A549 (cell line): ENCODE results near the gene TOX2. TPM values are rescaled to one million over a fixed set of nuclear protein-coding genes. Genes with fewer than 3 reads are reported as not detected.

ENCODE experiments used
- ATAC-seq, 2 experiments: fragments of 200-7000 bp in 1 of 2; fragments of >200 bp in 1 of 2; cut with Nextera tagmentation in 1 of 2; cut with Tn5 transposase in 1 of 2; 3 replicates each; pipeline versions ENCODE4 v1.8.0 to v1.9.1; 2018 to 2020; ENCODE audit warnings: mild to moderate bottlenecking in 1 of 2, moderate library complexity in 1 of 2
- CTCF ChIA-PET: fragments of 300-600 bp; sonication (Branson Sonifier 250); formaldehyde crosslinking; extraction: SDS; loops from one replicate; lab custom pipeline; 2021; ENCODE audit warnings: antibody characterized with exemption, inconsistent platforms; lab: Yijun Ruan, JAX
- POLR2A ChIA-PET: fragments of 350-600 bp; formaldehyde crosslinking; extraction: SDS; loops from one replicate; lab custom pipeline; 2021; ENCODE audit warnings: antibody characterized with exemption, inconsistent platforms; lab: Yijun Ruan, JAX
- DNase-seq, 2 experiments: peaks; one replicate each; pipeline versions ENCODE4 v3.0.0 to v3.0.0-alpha.2; 2011 to 2016; ENCODE audit warnings: low read depth in 1 of 2, low spot score in 1 of 2
- FAIRE-seq: peaks from 2 replicates; lab custom pipeline; 2011; peaks lifted over from hg19 to GRCh38; lab: Jason Lieb, UNC
- H3K27ac ChIP-seq, 2 experiments: fragments of >200 bp; sonication (Bioruptor Twin); formaldehyde crosslinking; 3 replicates each; pipeline ENCODE4 v1.5.1; 2016 to 2017
- H3K4me1 ChIP-seq: fragments of >200 bp; sonication (Bioruptor Twin); formaldehyde crosslinking; 3 replicates; pipeline ENCODE4 v1.6.1; 2016
- H3K4me2 ChIP-seq: fragments of >200 bp; sonication (Bioruptor Twin); formaldehyde crosslinking; 3 replicates; pipeline ENCODE4 v1.6.1; 2016
- H3K4me3 ChIP-seq: fragments of >200 bp; sonication (Bioruptor Twin); formaldehyde crosslinking; 3 replicates; pipeline ENCODE4 v1.5.1; 2016
- H3K9me3 ChIP-seq: fragments of >200 bp; sonication (Bioruptor Twin); formaldehyde crosslinking; 3 replicates; pipeline ENCODE4 v1.6.1; 2016
- BHLHE40 ChIP-seq: IDR thresholded peaks from 2 replicates; pipeline ENCODE4 v1.6.1; 2012; ENCODE audit warnings: low read depth, low read length, inconsistent platforms
- CBX2 ChIP-seq: fragments of 200-600 bp; sonication (generic); IDR thresholded peaks from 2 replicates; pipeline ENCODE4 v1.6.1; 2016; ENCODE audit warnings: low read depth, mild to moderate bottlenecking, borderline replicate concordance
- EHF ChIP-seq: fragments of 250-450 bp; sonication (Bioruptor Pico); IDR thresholded peaks from 2 replicates; pipeline ENCODE4 v1.5.0; 2020; ENCODE audit warnings: mild to moderate bottlenecking
- FOSL2 ChIP-seq, 2 experiments: fragments of 450-650 bp in 1 of 2; fragments of >200 bp in 1 of 2; sonication (Bioruptor Twin) in 1 of 2; formaldehyde crosslinking; IDR thresholded peaks; 2 replicates each; pipeline versions ENCODE4 v1.5.0 to v1.6.1; 2016 to 2020; ENCODE audit warnings: mild to moderate bottlenecking in 1 of 2, moderate library complexity in 1 of 2
- GATA3 ChIP-seq: IDR thresholded peaks from 2 replicates; pipeline ENCODE4 v1.6.1; 2012; ENCODE audit warnings: borderline replicate concordance
- HDAC2 ChIP-seq: fragments of 200-600 bp; sonication (generic); IDR thresholded peaks from 2 replicates; pipeline ENCODE4 v1.6.1; 2016
- HOXB5 ChIP-seq: fragments of 250-450 bp; sonication (Bioruptor Pico); IDR thresholded peaks from 2 replicates; pipeline ENCODE4 v1.5.0; 2020; ENCODE audit warnings: mild to moderate bottlenecking, moderate library complexity
- JUN ChIP-seq, 2 experiments: fragments of >200 bp; sonication (Bioruptor Twin); formaldehyde crosslinking; IDR thresholded peaks; 2 replicates in 1 of 2; 3 replicates in 1 of 2; pipeline ENCODE4 v1.6.1; 2016 to 2017
- JUNB ChIP-seq: fragments of >200 bp; sonication (Bioruptor Twin); formaldehyde crosslinking; IDR thresholded peaks from 2 replicates; pipeline ENCODE4 v1.6.1; 2016
- MAFK ChIP-seq: fragments of 450-650 bp; IDR thresholded peaks from 2 replicates; pipeline ENCODE4 v1.6.1; 2014; ENCODE audit not compliant: partially characterized antibody
- MAZ ChIP-seq: fragments of 150-350 bp; IDR thresholded peaks from 2 replicates; pipeline ENCODE4 v1.6.1; 2014; ENCODE audit warnings: antibody characterized with exemption, low read depth, low read length, borderline replicate concordance
- MYC ChIP-seq: IDR thresholded peaks from 2 replicates; pipeline ENCODE4 v1.6.1; 2012; ENCODE audit warnings: mild to moderate bottlenecking, inconsistent platforms, low read length, improper control_type of control experiment, borderline replicate concordance
- NFE2L2 ChIP-seq: fragments of 150-350 bp; conservative IDR thresholded peaks from 2 replicates; pipeline ENCODE4 v1.6.1; 2014; ENCODE audit warnings: low read length
- RFX5 ChIP-seq: fragments of 450-650 bp; IDR thresholded peaks from 2 replicates; pipeline ENCODE4 v1.7.1; 2014; ENCODE audit warnings: antibody characterized with exemption, mild to moderate bottlenecking, moderate library complexity
- RNF2 ChIP-seq: fragments of 200-600 bp; sonication (generic); IDR thresholded peaks from 2 replicates; pipeline ENCODE4 v1.6.1; 2016; ENCODE audit warnings: low read depth, mild to moderate bottlenecking, antibody characterized with exemption, moderate library complexity, borderline replicate concordance
- SMC3 ChIP-seq: fragments of >200 bp; sonication (Bioruptor Twin); formaldehyde crosslinking; IDR thresholded peaks from 3 replicates; pipeline ENCODE4 v1.6.1; 2018; ENCODE audit warnings: inconsistent platforms
- WGBS: methylation state at CpG from one replicate; pipeline ENCODE4 v1.1.6; 2017; ENCODE audit errors: missing lambda C conversion rate; 5-methylcytosine and 5-hydroxymethylcytosine counted together
- polyA plus RNA-seq, 4 experiments: library from polyadenylated mRNA; depleted of rRNA in 3 of 4; stranded (reverse); fragments of >200 nt; fragmentation: RNase III in 1 of 4; extraction: RNeasy Plus Mini Kit Qiagen cat#74134 plus additional on column Dnase treatment in 1 of 4; gene quantifications; 2 replicates in 3 of 4; 3 replicates in 1 of 4; pipeline ENCODE4 v1.2.3, GENCODE V29; 2011 to 2017
- TF ChIP-seq, protein P1 (sequence below): fragments of 200-600 bp; sonication (generic); IDR thresholded peaks from 2 replicates; pipeline ENCODE4 v1.6.1; 2016; ENCODE audit warnings: antibody characterized with exemption, mild to moderate bottlenecking, moderate library complexity
- TF ChIP-seq, protein P2 (sequence below): fragments of >200 bp; sonication (Bioruptor Twin); formaldehyde crosslinking; IDR thresholded peaks from 2 replicates; pipeline ENCODE4 v1.6.1; 2016
- TF ChIP-seq, protein P3 (sequence below): IDR thresholded peaks from 2 replicates; pipeline ENCODE4 v1.6.1; 2012; ENCODE audit warnings: low read depth, borderline replicate concordance

The TOX2 gene
- polyA plus RNA-seq, 2 of the 4 experiments (the other 2 are of a cell fraction), result 2.5 to 5.3 TPM

DNA sequence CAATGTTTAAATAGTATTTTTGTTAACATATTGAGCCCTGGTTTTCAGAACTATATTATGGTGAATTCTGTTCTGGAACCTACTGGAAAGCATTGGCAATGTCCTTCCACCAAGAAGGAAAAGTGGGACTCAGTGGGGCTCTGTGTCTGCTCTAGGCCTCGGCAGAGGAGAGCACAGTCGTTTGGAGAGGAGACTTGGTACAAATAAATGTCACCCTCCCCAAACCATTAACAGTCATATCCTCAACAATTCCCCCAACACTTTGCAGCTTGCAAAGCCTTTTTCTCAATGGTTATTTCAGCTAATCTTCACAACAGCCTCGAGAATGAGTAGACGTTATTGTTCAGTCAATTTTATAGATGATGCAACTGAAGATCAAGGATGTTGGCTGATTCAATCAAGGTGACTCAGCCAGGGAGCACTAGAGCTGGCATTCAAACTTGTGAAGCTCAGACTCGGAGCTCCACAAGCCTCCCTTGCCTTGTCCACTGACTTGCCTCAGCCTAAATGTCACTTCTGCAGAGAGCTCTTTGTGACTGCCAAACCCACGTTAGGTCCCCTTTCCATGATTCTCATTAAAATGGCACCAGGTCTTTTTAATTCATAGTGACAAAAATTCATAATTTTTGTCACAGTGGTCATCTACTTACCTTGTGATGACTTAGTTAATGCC, 60.6 kb downstream of the TOX2 start (continued):
- TF ChIP-seq FOSL2 (IDR thresholded peaks at IDR 0.05) (peak; percentile 57; the same call in 1 of the 2 replicates), FOSL2 (CRISPR knock-in tag; IDR thresholded peaks at IDR 0.05) (peak; percentile 34; the same call in 1 of the 2 replicates), GATA3 (no peak), BHLHE40 (no peak), NFE2L2 (no peak)
- TF ChIP-seq, protein P1, sequence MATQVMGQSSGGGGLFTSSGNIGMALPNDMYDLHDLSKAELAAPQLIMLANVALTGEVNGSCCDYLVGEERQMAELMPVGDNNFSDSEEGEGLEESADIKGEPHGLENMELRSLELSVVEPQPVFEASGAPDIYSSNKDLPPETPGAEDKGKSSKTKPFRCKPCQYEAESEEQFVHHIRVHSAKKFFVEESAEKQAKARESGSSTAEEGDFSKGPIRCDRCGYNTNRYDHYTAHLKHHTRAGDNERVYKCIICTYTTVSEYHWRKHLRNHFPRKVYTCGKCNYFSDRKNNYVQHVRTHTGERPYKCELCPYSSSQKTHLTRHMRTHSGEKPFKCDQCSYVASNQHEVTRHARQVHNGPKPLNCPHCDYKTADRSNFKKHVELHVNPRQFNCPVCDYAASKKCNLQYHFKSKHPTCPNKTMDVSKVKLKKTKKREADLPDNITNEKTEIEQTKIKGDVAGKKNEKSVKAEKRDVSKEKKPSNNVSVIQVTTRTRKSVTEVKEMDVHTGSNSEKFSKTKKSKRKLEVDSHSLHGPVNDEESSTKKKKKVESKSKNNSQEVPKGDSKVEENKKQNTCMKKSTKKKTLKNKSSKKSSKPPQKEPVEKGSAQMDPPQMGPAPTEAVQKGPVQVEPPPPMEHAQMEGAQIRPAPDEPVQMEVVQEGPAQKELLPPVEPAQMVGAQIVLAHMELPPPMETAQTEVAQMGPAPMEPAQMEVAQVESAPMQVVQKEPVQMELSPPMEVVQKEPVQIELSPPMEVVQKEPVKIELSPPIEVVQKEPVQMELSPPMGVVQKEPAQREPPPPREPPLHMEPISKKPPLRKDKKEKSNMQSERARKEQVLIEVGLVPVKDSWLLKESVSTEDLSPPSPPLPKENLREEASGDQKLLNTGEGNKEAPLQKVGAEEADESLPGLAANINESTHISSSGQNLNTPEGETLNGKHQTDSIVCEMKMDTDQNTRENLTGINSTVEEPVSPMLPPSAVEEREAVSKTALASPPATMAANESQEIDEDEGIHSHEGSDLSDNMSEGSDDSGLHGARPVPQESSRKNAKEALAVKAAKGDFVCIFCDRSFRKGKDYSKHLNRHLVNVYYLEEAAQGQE, result no peak

DNA sequence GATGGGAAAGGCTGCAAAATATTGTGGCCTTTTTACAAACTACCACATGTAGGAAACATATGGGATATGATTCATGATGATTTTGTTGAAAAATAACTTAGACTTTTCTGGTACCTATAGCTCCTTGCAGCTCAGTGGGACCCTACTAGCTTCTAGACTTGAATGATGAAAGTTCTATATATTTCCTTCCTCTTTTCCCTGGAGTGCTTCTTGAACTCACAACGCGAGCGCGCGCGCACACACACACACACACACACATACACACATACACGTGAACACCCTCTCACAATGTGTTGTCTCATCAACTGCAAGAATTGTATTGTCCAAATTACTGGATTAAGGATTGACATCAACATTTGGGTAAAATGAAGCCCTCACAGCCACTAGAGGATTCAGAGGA, 61.9 kb downstream of the TOX2 start:
- ChIA-PET POLR2A (no interaction called here), CTCF (interaction anchor here (1.0 to 1.1 kb wide), 2 partner anchors 19 to 226 kb away, joined by 3 to 4 read pairs; no protein-coding TSS in a partner anchor)
- DNase-seq (no peak), ATAC-seq (no peak), FAIRE-seq (no peak)
- H3K9me3 ChIP-seq, result peaks cover 6% of the 10 kb centered on the region; the same call in 2 of the 3 replicates
- H3K4me2 ChIP-seq, result no peak overlapping the region
- TF ChIP-seq, protein P2, sequence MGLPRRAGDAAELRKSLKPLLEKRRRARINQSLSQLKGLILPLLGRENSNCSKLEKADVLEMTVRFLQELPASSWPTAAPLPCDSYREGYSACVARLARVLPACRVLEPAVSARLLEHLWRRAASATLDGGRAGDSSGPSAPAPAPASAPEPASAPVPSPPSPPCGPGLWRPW, result no peak
- TF ChIP-seq MAZ, result no peak
- TF ChIP-seq SMC3, result no peak
- TF ChIP-seq MYC, result no peak
- no peak for TF ChIP-seq EHF
- TF ChIP-seq HDAC2, result no peak
- TF ChIP-seq RNF2, result no peak
- no peak overlapping the region for H3K4me3 ChIP-seq
- H3K27ac ChIP-seq, result peak overlapping the region; percentile 83 to 84; a peak in 5 of 6 replicates
- WGBS, result 90% methylated on average over 7 of the region's 7 CpGs
- peaks cover 15% of the 10 kb centered on the region for H3K4me1 ChIP-seq

DNA sequence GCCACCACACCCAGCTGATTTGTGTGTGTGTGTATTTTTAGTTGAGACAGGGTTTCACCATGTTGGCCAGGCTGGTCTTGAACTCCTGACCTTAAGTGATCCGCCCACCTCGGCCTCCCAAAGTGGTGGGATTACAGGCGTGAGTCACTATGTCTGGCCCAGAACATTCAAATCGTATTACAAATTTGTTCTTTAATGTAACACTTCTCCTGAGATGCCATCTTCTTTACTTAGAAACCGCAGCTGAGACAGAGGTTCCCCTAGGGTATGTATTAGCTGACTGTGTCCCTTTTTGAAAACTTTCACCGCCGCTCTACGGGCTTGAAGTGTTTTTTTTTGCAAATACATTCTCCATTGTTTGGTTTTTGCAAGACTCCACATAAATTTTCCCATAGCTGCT, 62.6 kb downstream of the TOX2 start:
- Histone ChIP-seq H3K27ac (peak overlapping the region in 1 of 2 experiments; percentile 83; a peak in 4 of 6 replicates), H3K4me3 (no peak overlapping the region), H3K9me3 (peaks cover 6% of the 10 kb centered on the region; the same call in 2 of the 3 replicates), H3K4me2 (no peak overlapping the region), H3K4me1 (peaks cover 15% of the 10 kb centered on the region)
- POLR2A ChIA-PET, result no interaction called here
- TF ChIP-seq BHLHE40 (no peak), NFE2L2 (no peak), MAFK (no peak), RNF2 (no peak), RFX5 (no peak), JUNB (no peak), JUN (IDR thresholded peaks at IDR 0.05) (no peak), CBX2 (no peak), HOXB5 (CRISPR knock-in tag) (no peak)
- TF ChIP-seq, protein P3, sequence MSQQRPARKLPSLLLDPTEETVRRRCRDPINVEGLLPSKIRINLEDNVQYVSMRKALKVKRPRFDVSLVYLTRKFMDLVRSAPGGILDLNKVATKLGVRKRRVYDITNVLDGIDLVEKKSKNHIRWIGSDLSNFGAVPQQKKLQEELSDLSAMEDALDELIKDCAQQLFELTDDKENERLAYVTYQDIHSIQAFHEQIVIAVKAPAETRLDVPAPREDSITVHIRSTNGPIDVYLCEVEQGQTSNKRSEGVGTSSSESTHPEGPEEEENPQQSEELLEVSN, result no peak
- FAIRE-seq (no peak), DNase-seq (no peak), ATAC-seq (no peak)
- 84% methylated on average over 8 of the region's 8 CpGs for WGBS
- CTCF ChIA-PET, result interaction anchor here (1.1 to 1.5 kb wide), 4 partner anchors 103 to 439 kb away, joined by 3 to 5 read pairs (median 4); no protein-coding TSS in a partner anchor
